ENCODE data around the gene SYT3. TPM values are rescaled to one million over a fixed set of nuclear protein-coding genes. Genes with fewer than 3 reads are reported as not detected.
"Not testable (repeated sequence)": the region's sequence is repeated elsewhere in the genome, so short reads cannot be mapped to it uniquely, and the experiment has no call there.

Gene SYT3
- total and polyA plus RNA-seq, 4 donors: not detected

GRCh38 chr19:50580240-50580639 lies 59.4 kb downstream of the SYT3 start:
- TF ChIP-seq YY1 (IDR thresholded peaks at IDR 0.05): no peak
- no peak for TF ChIP-seq HNF4A (conservative IDR thresholded peaks at IDR 0.05)
- TF ChIP-seq, protein P1, sequence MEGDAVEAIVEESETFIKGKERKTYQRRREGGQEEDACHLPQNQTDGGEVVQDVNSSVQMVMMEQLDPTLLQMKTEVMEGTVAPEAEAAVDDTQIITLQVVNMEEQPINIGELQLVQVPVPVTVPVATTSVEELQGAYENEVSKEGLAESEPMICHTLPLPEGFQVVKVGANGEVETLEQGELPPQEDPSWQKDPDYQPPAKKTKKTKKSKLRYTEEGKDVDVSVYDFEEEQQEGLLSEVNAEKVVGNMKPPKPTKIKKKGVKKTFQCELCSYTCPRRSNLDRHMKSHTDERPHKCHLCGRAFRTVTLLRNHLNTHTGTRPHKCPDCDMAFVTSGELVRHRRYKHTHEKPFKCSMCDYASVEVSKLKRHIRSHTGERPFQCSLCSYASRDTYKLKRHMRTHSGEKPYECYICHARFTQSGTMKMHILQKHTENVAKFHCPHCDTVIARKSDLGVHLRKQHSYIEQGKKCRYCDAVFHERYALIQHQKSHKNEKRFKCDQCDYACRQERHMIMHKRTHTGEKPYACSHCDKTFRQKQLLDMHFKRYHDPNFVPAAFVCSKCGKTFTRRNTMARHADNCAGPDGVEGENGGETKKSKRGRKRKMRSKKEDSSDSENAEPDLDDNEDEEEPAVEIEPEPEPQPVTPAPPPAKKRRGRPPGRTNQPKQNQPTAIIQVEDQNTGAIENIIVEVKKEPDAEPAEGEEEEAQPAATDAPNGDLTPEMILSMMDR (IDR thresholded peaks at IDR 0.05; ENCODE audit: low read depth, low read length, missing input control): no peak
- no peak for TF ChIP-seq RAD21 (IDR thresholded peaks at IDR 0.05)
- no peak for TF ChIP-seq HNF4G (IDR thresholded peaks at IDR 0.05)
- TF ChIP-seq, protein P2, sequence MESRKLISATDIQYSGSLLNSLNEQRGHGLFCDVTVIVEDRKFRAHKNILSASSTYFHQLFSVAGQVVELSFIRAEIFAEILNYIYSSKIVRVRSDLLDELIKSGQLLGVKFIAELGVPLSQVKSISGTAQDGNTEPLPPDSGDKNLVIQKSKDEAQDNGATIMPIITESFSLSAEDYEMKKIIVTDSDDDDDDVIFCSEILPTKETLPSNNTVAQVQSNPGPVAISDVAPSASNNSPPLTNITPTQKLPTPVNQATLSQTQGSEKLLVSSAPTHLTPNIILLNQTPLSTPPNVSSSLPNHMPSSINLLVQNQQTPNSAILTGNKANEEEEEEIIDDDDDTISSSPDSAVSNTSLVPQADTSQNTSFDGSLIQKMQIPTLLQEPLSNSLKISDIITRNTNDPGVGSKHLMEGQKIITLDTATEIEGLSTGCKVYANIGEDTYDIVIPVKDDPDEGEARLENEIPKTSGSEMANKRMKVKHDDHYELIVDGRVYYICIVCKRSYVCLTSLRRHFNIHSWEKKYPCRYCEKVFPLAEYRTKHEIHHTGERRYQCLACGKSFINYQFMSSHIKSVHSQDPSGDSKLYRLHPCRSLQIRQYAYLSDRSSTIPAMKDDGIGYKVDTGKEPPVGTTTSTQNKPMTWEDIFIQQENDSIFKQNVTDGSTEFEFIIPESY (IDR thresholded peaks at IDR 0.05): no peak
- no peak for TF ChIP-seq FOXA1 (IDR thresholded peaks at IDR 0.05)
- TF ChIP-seq GABPA (IDR thresholded peaks at IDR 0.05 in 1 of 2, conservative IDR thresholded peaks at IDR 0.05 in 1 of 2): no peak
- TF ChIP-seq NR2F2 (IDR thresholded peaks at IDR 0.05): no peak
- no peak for TF ChIP-seq TAF1 (conservative IDR thresholded peaks at IDR 0.05)
- TF ChIP-seq EGR1 (IDR thresholded peaks at IDR 0.05; ENCODE audit: low read depth in 2 of 2): no peak
- no peak for TF ChIP-seq JUND (IDR thresholded peaks at IDR 0.05)
- TF ChIP-seq, protein P3, sequence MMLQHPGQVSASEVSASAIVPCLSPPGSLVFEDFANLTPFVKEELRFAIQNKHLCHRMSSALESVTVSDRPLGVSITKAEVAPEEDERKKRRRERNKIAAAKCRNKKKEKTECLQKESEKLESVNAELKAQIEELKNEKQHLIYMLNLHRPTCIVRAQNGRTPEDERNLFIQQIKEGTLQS (IDR thresholded peaks at IDR 0.05): no peak
- TF ChIP-seq, protein P4, sequence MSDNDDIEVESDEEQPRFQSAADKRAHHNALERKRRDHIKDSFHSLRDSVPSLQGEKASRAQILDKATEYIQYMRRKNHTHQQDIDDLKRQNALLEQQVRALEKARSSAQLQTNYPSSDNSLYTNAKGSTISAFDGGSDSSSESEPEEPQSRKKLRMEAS (IDR thresholded peaks at IDR 0.05): no peak
- TF ChIP-seq FOXA2 (IDR thresholded peaks at IDR 0.05): no peak
- H3K27ac ChIP-seq (ENCODE audit: low read depth in 1 of 2, low read length in 2 of 2): no peak overlapping the region
- H3K36me3 ChIP-seq (ENCODE audit: control insufficient read depth in 4 of 4, insufficient read depth in 3 of 4, low read depth in 1 of 4, low read length in 3 of 4): no peaks in the 10 kb centered on the region
- no peaks in the 10 kb centered on the region for H3K9me3 ChIP-seq (ENCODE audit: control insufficient read depth in 4 of 4, low read length in 3 of 4)
- no peaks in the 10 kb centered on the region for H3K27me3 ChIP-seq (ENCODE audit: control insufficient read depth in 4 of 4, insufficient read depth in 4 of 4, low read length in 3 of 4)
- no peaks in the 10 kb centered on the region for H3K4me1 ChIP-seq (ENCODE audit: control insufficient read depth in 4 of 4, insufficient read depth in 4 of 4, low read length in 3 of 4)
- WGBS: 88% methylated on average over 6 of the region's 6 CpGs
- no peak overlapping the region for H3K4me3 ChIP-seq (ENCODE audit: low read depth in 1 of 3, low read length in 3 of 3)
- H3K9ac ChIP-seq (ENCODE audit: low read depth in 1 of 2, low read length in 2 of 2): no peak overlapping the region
- DNase-seq (ENCODE audit: low spot score): no peak

- H3K9me3 ChIP-seq (ENCODE audit: control insufficient read depth in 4 of 4, low read length in 3 of 4); H3K4me3 ChIP-seq (ENCODE audit: low read depth in 1 of 3, low read length in 3 of 3); H3K9ac ChIP-seq (ENCODE audit: low read depth in 1 of 2, low read length in 2 of 2); DNase-seq (ENCODE audit: low spot score); H3K27me3 ChIP-seq (ENCODE audit: control insufficient read depth in 4 of 4, insufficient read depth in 4 of 4, low read length in 3 of 4); H3K36me3 ChIP-seq (ENCODE audit: control insufficient read depth in 4 of 4, insufficient read depth in 3 of 4, low read depth in 1 of 4, low read length in 3 of 4); H3K27ac ChIP-seq (ENCODE audit: low read depth in 1 of 2, low read length in 2 of 2); H3K4me1 ChIP-seq (ENCODE audit: control insufficient read depth in 4 of 4, insufficient read depth in 4 of 4, low read length in 3 of 4): not testable (repeated sequence)
- WGBS: 66% methylated on average over 3 of the region's 3 CpGs
Measured at GRCh38 chr19:50576769-50577168, 62.9 kb downstream of the SYT3 start.
